Muscle layer of duodenum (tissue), 2 donors: Measurements from ENCODE around the gene EPB41L4B.
"Not testable (repeated sequence)": the region's sequence is repeated elsewhere in the genome, so short reads cannot be mapped to it uniquely, and the experiment has no call there.

Experiments
- H3K27ac ChIP-seq: one replicate; pipeline ENCODE4 v1.7.0; 2013; ENCODE audit warnings: mild to moderate bottlenecking, low read length
- H3K27me3 ChIP-seq: one replicate; pipeline ENCODE4 v1.7.0; 2013; ENCODE audit warnings: low read depth, mild to moderate bottlenecking, control low read depth, low read length
- H3K36me3 ChIP-seq, 2 donors: one replicate each; pipeline ENCODE4 v1.7.0; 2013; ENCODE audit warnings: low read length in 2 of 2, control low read depth in 1 of 2, mild to moderate bottlenecking in 1 of 2; ENCODE audit not compliant: insufficient read depth in 2 of 2, control insufficient read depth in 1 of 2
- H3K4me1 ChIP-seq, 2 donors: one replicate each; pipeline ENCODE4 v1.7.0; 2013; ENCODE audit warnings: low read length in 2 of 2, mild to moderate bottlenecking in 2 of 2, control low read depth in 1 of 2, moderate library complexity in 1 of 2; ENCODE audit not compliant: insufficient read depth in 2 of 2, control insufficient read depth in 1 of 2
- H3K4me3 ChIP-seq, 2 donors: one replicate each; pipeline ENCODE4 v1.7.0; 2013; ENCODE audit warnings: low read length in 2 of 2, low read depth in 1 of 2, mild to moderate bottlenecking in 1 of 2
- H3K9me3 ChIP-seq, 2 donors: one replicate each; pipeline ENCODE4 v1.7.0; 2013; ENCODE audit warnings: low read length in 2 of 2, control low read depth in 1 of 2, mild to moderate bottlenecking in 1 of 2; ENCODE audit not compliant: control insufficient read depth in 1 of 2
- donor health status: healthy.

The EPB41L4B gene

DNA sequence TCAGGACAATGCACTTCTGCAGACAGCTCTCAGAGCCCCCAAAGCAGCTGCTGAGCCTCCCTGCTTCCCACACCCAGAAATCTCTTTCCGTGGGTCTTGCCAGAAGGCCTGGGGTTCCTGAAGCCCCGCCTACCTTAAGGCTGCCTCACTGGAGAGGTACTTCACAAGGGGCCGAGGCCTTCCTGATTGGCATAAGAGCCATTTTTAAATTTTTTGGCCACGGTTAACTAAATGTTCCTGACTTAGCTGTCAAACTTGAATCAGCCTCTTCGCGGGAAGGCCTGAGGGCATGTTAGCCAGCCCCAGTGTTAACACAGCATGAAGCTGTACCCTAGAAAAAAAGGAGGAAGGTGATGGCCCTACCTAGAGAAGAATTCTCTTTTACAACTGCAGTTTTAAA, 20.7 kb upstream of the EPB41L4B start:
- Histone ChIP-seq H3K9me3 (no peaks in the 10 kb centered on the region), H3K27me3 (no peaks in the 10 kb centered on the region), H3K4me3 (no peak overlapping the region), H3K36me3 (no peaks in the 10 kb centered on the region), H3K4me1 (no peaks in the 10 kb centered on the region), H3K27ac (no peak overlapping the region)

DNA sequence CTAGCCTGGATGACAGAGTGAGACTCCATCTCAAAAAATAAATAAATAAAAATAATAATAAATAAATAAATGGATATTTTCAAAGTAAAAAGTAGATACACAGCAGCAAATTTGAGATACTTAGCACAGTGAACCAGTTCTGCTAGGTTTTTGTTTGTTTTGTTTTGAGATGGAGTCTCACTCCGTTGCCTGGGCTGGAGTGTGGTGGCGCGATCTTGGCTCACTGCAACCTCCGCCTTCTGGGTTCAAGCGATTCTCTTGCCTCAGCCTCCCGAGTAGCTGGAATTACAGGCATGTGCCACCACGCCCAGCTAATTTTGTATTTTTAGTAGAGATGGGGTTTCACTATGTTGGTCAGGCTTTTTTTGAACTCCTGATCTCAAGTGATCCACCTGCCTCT, 20.1 kb upstream of the EPB41L4B start:
- not testable (repeated sequence) for H3K4me1 ChIP-seq, H3K36me3 ChIP-seq, H3K9me3 ChIP-seq

DNA sequence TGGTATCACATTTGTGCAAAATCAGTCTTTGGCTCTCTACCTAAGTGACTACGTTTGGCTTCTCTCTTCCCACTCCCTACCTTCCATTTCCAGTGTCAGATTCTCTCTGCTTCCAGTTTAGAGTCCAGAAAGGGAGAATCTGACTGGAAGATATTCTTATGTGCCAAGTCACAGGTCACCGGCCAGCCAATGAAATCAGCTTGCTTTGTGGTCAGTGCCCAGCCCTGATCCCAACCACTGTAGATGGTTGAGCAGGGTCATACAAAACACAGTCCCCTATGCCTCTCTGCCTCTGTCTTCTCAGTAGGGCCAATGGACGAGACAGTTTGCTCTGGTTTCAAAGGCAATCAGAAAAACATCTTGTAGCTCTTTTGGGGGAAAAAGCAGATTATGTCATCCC, 15.6 kb upstream of the EPB41L4B start:
- H3K27me3 ChIP-seq = no peaks in the 10 kb centered on the region
- H3K9me3 ChIP-seq = no peaks in the 10 kb centered on the region
- no peaks in the 10 kb centered on the region for H3K36me3 ChIP-seq
- H3K4me3 ChIP-seq = no peak overlapping the region
- no peaks in the 10 kb centered on the region for H3K4me1 ChIP-seq
- no peak overlapping the region for H3K27ac ChIP-seq

More for the DNA sequence above, 20.1 kb upstream of the EPB41L4B start:
- H3K27ac ChIP-seq, H3K4me3 ChIP-seq, H3K27me3 ChIP-seq: not testable (repeated sequence)

DNA sequence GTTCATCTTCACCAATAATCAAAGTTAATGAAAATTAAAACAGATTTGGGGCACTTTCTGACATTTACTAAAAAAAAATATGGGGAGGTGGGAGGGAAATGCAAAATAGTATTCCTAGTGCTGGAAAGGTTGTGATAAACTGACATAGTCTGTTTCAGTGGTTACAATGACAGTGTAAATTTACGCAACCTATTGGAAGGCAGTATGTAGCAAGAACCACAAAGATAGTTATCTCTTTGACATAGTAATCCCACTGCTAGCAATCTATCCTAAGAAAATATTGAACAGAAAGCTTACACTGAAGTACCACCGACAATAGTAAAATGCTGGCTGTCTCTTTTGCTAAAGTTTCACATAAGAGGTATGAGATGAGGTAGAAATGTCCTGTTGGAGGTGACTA, 15.1 kb upstream of the EPB41L4B start:
- no peak overlapping the region for H3K27ac ChIP-seq
- no peaks in the 10 kb centered on the region for H3K4me1 ChIP-seq
- no peak overlapping the region for H3K4me3 ChIP-seq
- no peaks in the 10 kb centered on the region for H3K36me3 ChIP-seq
- no peaks in the 10 kb centered on the region for H3K9me3 ChIP-seq
- no peaks in the 10 kb centered on the region for H3K27me3 ChIP-seq

DNA sequence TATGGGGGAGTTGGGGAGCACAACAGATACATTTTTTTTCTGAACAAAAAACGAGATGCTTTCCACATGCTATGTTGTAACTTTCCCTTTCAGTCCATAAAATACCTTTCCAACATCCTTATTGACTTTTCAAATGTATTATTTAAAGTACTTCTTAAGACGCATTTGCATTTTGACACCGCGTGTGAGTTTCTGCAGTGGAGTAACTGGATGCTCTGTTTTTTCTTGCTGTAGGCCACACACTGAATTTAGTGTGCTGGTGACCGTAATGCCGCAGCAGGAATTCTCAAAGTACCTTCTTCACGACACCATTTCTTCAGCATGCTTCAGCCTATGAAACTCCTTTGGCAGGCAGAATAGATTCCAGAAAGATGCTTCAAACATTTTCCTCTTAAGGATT, 14.3 kb upstream of the EPB41L4B start:
- Histone ChIP-seq H3K27me3 (no peaks in the 10 kb centered on the region), H3K4me1 (no peaks in the 10 kb centered on the region), H3K9me3 (no peaks in the 10 kb centered on the region), H3K27ac (no peak overlapping the region), H3K36me3 (no peaks in the 10 kb centered on the region), H3K4me3 (no peak overlapping the region)

DNA sequence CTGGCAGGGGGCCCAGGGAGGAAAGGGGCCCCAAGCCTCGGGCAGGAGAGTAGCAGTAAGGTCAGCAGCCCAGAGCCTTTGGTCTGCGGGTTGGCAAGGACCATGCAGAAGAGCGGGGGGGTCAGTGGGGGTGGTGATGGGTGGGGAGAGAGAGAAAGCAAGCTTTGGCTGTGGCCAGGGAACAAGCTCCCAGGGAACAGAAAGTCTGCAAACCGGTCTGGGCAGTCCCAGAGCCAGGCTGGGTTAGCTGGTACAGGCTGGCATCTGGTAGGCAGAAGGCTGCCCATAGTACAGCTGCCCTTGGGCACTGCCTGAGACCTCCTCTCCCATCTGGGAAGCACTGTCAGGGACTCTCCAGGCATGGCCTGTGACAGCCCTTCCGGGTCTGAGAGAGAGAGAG, 10.5 kb upstream of the EPB41L4B start:
- Histone ChIP-seq H3K9me3 (no peaks in the 10 kb centered on the region), H3K27me3 (no peaks in the 10 kb centered on the region), H3K4me3 (no peak overlapping the region), H3K36me3 (no peaks in the 10 kb centered on the region), H3K27ac (peak overlapping the region; percentile 4), H3K4me1 (no peaks in the 10 kb centered on the region)

DNA sequence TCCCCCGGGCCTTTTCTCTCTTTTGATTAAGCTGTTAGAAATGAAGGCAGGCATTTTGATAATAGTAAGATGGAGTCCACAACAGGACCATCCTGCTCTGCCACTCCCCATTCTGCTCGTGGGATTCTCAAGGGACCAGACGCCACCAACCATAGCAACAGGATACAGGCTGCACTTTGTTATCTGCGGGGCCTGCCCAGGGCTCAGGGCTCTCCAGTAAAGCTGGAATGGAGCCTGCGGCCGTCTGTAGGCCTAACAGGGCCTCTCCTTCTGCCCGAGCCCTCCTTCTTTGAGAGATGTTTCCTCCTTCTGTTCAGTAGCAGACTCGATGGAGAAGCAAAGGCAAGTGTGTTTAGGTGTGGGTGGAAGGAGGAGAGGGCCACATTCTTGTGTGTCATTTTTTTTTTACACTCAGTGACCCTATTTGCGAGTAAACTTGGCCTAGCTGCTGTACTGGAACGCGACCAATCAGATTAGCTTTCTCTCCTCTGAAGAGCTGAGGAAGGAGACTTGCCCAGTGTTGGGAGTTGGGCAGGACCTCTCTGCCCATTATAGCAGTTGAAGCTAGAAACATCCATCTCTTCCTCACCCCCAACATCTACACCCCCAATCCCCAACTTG, 8.9 kb upstream of the EPB41L4B start:
- Histone ChIP-seq H3K4me3 (no peak overlapping the region), H3K4me1 (no peaks in the 10 kb centered on the region), H3K36me3 (no peaks in the 10 kb centered on the region), H3K27ac (peak overlapping the region; percentile 3), H3K9me3 (no peaks in the 10 kb centered on the region), H3K27me3 (no peaks in the 10 kb centered on the region)

DNA sequence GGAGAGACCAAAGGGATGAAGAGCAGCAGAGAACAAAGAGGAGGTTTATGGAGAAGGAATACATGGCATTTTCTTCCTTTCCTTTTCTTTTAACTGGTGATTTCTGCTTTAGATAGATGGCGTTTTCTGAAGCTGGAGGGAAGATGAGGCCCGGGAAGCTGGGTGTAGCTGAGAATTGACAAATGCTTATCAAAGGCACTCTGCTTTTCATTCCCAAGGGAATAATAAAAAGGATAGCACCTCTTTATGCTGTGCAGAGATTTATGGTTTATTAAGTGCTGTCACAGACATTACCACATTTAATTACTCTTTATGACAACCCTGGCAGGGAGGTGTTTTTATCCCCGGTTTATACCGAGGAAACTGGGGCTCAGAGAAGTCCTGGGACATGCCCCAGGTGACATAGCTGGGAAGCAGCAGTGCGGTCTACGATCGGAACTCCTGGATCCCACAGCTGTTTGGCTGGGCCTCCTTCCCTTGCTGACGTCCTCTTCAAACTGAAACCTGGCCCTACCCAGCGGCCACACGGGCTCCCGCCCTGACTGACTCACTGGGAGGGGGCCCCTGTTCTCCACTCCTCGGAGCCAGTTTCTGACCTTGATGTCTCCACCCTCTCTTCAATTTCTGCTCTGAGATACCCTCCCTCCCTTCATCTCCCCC, 8.2 kb upstream of the EPB41L4B start:
- H3K4me1 ChIP-seq = no peaks in the 10 kb centered on the region
- H3K27me3 ChIP-seq = no peaks in the 10 kb centered on the region
- no peaks in the 10 kb centered on the region for H3K9me3 ChIP-seq
- no peaks in the 10 kb centered on the region for H3K36me3 ChIP-seq
- peak overlapping the region; percentile 3 for H3K27ac ChIP-seq
- no peak overlapping the region for H3K4me3 ChIP-seq

DNA sequence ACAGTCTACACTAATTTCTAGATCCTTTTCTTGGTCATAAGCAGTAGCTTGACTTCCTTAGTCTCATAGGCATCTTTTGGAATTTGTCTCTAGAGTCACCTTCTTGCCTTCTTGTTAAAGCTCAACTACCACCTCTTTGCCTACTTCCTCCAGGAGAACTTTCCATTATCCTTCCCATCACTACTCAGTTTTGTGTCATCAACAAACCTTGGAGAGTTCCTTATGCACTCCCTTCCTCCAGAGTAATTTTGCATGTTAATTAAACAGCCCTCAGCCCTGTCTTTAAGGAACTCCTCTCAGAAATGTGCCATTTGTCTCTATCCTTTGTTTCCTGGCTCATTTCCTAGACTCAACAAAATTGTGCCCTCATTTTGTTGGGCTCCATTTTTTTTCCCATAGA, 4.2 kb upstream of the EPB41L4B start:
- peaks cover 0 to 4% of the 10 kb centered on the region in 2 donors for H3K4me1 ChIP-seq
- no peaks in the 10 kb centered on the region for H3K36me3 ChIP-seq
- no peaks in the 10 kb centered on the region for H3K27me3 ChIP-seq
- H3K4me3 ChIP-seq = no peak overlapping the region
- H3K9me3 ChIP-seq = no peaks in the 10 kb centered on the region
- H3K27ac ChIP-seq = no peak overlapping the region

DNA sequence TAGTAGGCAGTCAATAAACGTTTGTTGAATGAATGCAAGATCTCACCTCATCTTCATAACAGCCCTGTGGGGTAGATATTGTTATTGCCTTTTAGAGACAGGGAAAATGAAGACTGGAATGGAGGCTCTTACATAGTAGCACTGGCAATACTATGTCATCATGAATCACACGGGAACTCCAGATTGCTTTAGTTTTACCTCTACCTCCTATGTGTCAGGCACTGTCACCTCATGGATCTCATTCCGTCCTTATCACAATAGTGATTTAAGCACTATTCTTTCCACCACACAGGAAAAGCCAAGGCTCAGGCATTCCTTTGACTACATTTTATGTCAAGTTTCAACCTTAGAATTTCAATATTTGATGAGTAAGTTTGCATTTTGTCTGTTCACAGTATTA, 2.9 kb upstream of the EPB41L4B start:
- Histone ChIP-seq H3K27ac (no peak overlapping the region), H3K4me1 (peaks cover 0 to 14% of the 10 kb centered on the region in 2 donors), H3K36me3 (no peaks in the 10 kb centered on the region), H3K4me3 (no peak overlapping the region), H3K27me3 (peaks cover 11% of the 10 kb centered on the region), H3K9me3 (no peaks in the 10 kb centered on the region)

DNA sequence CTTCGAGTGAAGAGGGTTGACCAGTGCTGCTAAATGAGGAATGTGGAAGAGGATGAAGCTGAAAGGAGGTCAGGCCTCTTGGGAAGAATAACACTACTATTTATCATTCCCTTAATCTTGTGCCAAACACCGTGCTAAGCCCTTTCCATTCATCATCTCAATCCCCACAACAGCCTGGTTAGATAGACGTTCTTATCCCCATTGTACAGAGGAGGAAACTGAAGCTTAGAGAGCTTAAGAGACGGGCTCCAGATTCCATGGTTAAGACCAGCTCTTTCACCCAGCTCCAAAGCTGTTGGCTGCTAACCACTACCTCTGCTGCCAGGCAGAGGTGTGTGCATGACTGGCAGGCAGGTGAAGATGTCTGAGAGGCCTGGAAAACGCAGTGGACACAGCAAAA, 868 bp upstream of the EPB41L4B start:
- H3K9me3 ChIP-seq = no peaks in the 10 kb centered on the region
- peaks cover 22% of the 10 kb centered on the region for H3K27me3 ChIP-seq
- no peak overlapping the region for H3K27ac ChIP-seq
- H3K4me1 ChIP-seq = peaks cover 0 to 14% of the 10 kb centered on the region in 2 donors
- no peaks in the 10 kb centered on the region for H3K36me3 ChIP-seq
- H3K4me3 ChIP-seq = no peak overlapping the region

DNA sequence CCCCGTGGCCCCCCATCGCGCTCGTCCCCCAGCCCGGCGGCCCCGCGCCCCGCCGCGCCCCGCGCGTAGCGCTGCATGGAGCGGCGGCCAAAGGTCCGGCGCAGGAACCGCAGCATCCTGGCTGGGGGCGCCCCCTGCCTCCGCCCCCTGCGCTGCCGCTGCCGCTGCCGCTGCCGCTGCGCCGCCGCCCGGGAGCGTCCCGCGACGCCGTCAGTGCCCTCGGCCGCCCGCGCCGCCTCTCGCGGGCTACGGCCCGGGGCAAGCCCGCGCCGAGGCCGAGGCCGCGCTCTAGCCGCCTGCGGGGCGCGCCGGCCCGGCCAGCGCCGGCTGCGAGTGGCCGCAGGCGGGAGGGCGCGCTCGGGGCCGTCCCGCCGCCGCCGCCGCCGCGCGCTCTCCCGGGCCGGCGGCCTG, 523 bp downstream of the EPB41L4B start:
- Histone ChIP-seq H3K27ac (no peak overlapping the region), H3K9me3 (no peaks in the 10 kb centered on the region), H3K27me3 (peaks cover 22% of the 10 kb centered on the region), H3K4me1 (peaks cover 0 to 14% of the 10 kb centered on the region in 2 donors), H3K4me3 (no peak overlapping the region), H3K36me3 (no peaks in the 10 kb centered on the region)
